ENCODE measurements around the gene S100A3. TPM values are rescaled to one million over a fixed set of nuclear protein-coding genes. Genes with fewer than 3 reads are reported as not detected.

S100A3 gene
- total and polyA plus RNA-seq, 2 of the 8 experiments (the other 6 are each of a cell fraction or from before 2014, with no cell fraction given) = 0.26 to 0.47 TPM

- Histone ChIP-seq H4K20me1 (replicated peaks in 1 of 2; ENCODE audit: control insufficient read depth in 1 of 2, insufficient read depth in 2 of 2, low read length in 2 of 2) (no peaks in the 10 kb centered on the region), H3K27me3 (replicated peaks in 1 of 4; ENCODE audit: control insufficient read depth in 3 of 4, extremely low read depth in 1 of 4, insufficient read depth in 3 of 4, low read length in 3 of 4) (no peaks in the 10 kb centered on the region; a peak in 2 of 7 replicates), H3K4ac (replicated peaks; ENCODE audit: insufficient read length, low read depth, low read length) (no peak overlapping the region), H3K23ac (ENCODE audit: insufficient read length) (no peak overlapping the region), H2BK15ac (ENCODE audit: low read length) (no peak overlapping the region), H3K14ac (ENCODE audit: insufficient read length) (no peak overlapping the region), H2AFZ (ENCODE audit: low read length) (no peak overlapping the region), H3K36me3 (ENCODE audit: control insufficient read depth in 2 of 4, insufficient read depth in 4 of 4, low read length in 3 of 4) (no peaks in the 10 kb centered on the region), H4K8ac (ENCODE audit: extremely low read depth, insufficient read depth, low read length) (no peak overlapping the region), H3K4me2 (ENCODE audit: insufficient read depth in 1 of 2, low read depth in 2 of 2, low read length in 2 of 2) (no peak overlapping the region), H2BK12ac (ENCODE audit: low read depth, low read length) (no peak overlapping the region), H4K91ac (replicated peaks; ENCODE audit: insufficient read length, low read length) (no peak overlapping the region), H2BK5ac (ENCODE audit: low read depth, low read length) (no peak overlapping the region), H2BK120ac (replicated peaks; ENCODE audit: low read depth, low read length) (no peak overlapping the region), H3K4me3 (ENCODE audit: extremely low read depth in 1 of 4, insufficient read depth in 2 of 4, low read depth in 3 of 4, low read length in 4 of 4) (no peak overlapping the region), H3K4me1 (replicated peaks in 1 of 4; ENCODE audit: control insufficient read depth in 3 of 4, insufficient read depth in 4 of 4, low read length in 3 of 4) (no peaks in the 10 kb centered on the region; a peak in 1 of 7 replicates), H3K27ac (ENCODE audit: low read depth, low read length) (no peak overlapping the region), H2AK5ac (ENCODE audit: low read depth, low read length) (no peak overlapping the region), H3K79me1 (ENCODE audit: low read depth, low read length) (no peaks in the 10 kb centered on the region), H2BK20ac (ENCODE audit: low read length) (no peak overlapping the region), H4K5ac (ENCODE audit: insufficient read length, low read depth, low read length) (no peak overlapping the region), H3K23me2 (ENCODE audit: low read depth, low read length) (no peaks in the 10 kb centered on the region), H3K9me3 (ENCODE audit: insufficient read depth in 2 of 2, low read depth in 1 of 2, low read length in 1 of 2) (no peaks in the 10 kb centered on the region), H3K18ac (ENCODE audit: extremely low read depth, low read length) (no peak overlapping the region), H3K56ac (replicated peaks; ENCODE audit: insufficient read length, low read depth, low read length) (no peak overlapping the region), H3K79me2 (ENCODE audit: control insufficient read depth in 1 of 2, insufficient read depth in 2 of 2, low read length in 2 of 2) (no peaks in the 10 kb centered on the region), H3K9ac (replicated peaks in 1 of 4; ENCODE audit: extremely low read depth in 1 of 4, low read depth in 3 of 4, low read length in 3 of 4) (no peak overlapping the region)
- DNase-seq (ENCODE audit: low read depth in 1 of 2, low spot score in 2 of 2) (no peak), FAIRE-seq (no peak)
- TF ChIP-seq TAF7 (optimal IDR thresholded peaks at IDR 0.05; ENCODE audit: borderline replicate concordance, low read depth, low read length) = no peak
- TF ChIP-seq CHD1 (IDR thresholded peaks at IDR 0.05; ENCODE audit: low read depth, low read length) = no peak
- no peak for TF ChIP-seq YY1 (IDR thresholded peaks at IDR 0.05; ENCODE audit: low read depth, low read length)
- no peak for TF ChIP-seq BCL11A (IDR thresholded peaks at IDR 0.05; ENCODE audit: low read depth in 2 of 2, low read length in 2 of 2)
- no peak for TF ChIP-seq SAP30 (IDR thresholded peaks at IDR 0.05; ENCODE audit: insufficient read depth, insufficient replicate concordance, low read length)
- TF ChIP-seq, protein P1, sequence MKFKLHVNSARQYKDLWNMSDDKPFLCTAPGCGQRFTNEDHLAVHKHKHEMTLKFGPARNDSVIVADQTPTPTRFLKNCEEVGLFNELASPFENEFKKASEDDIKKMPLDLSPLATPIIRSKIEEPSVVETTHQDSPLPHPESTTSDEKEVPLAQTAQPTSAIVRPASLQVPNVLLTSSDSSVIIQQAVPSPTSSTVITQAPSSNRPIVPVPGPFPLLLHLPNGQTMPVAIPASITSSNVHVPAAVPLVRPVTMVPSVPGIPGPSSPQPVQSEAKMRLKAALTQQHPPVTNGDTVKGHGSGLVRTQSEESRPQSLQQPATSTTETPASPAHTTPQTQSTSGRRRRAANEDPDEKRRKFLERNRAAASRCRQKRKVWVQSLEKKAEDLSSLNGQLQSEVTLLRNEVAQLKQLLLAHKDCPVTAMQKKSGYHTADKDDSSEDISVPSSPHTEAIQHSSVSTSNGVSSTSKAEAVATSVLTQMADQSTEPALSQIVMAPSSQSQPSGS (IDR thresholded peaks at IDR 0.05; ENCODE audit: low read length) = no peak
- no peak for TF ChIP-seq BACH1 (IDR thresholded peaks at IDR 0.05; ENCODE audit: low read length)
- no peak for TF ChIP-seq CREB1 (IDR thresholded peaks at IDR 0.05)
- TF ChIP-seq NRF1 (IDR thresholded peaks at IDR 0.05; ENCODE audit: low read depth, low read length) = no peak
- WGBS, 2 experiments (ENCODE audit: extremely low coverage in 1 of 2, insufficient coverage in 1 of 2, insufficient read length in 1 of 2, insufficient replicate concordance in 2 of 2, low coverage in 1 of 2, low lambda C conversion rate in 2 of 2, missing lambda C conversion rate in 1 of 2) = 92% methylated on average over 3 of the region's 3 CpGs; no CpG with 5 or more reads in 1 of the 2 experiments
- CTCF ChIA-PET (ENCODE audit: partially characterized antibody) = interaction anchor here (0.6 to 2.8 kb wide), 6 partner anchors 10 to 203 kb away, joined by 3 to 20 read pairs (median 8); partner anchors contain the start of genes S100A13 and S100A4
- POLR2A ChIA-PET (ENCODE audit: partially characterized antibody) = interaction anchor here (0.6 to 1.5 kb wide), 2 partner anchors 8 to 65 kb away, joined by 3 to 6 read pairs; no protein-coding TSS in a partner anchor
Measured at GRCh38 chr1:153557877-153558276, 8.8 kb upstream of the S100A3 start.

Data from H1 (cell line).